Retinal pigment epithelial cell (primary cell): ENCODE data around the gene ATP13A2.

Experiments used
- DNase-seq: peaks from one replicate; pipeline ENCODE4 v3.0.0-alpha.2; 2010; ENCODE audit warnings: low read depth
- H3K4me3 ChIP-seq: 2 replicates; pipeline ENCODE4 v1.5.1; 2011; ENCODE audit warnings: mild to moderate bottlenecking, low read length, control low read depth, moderate library complexity
- CTCF ChIP-seq: conservative IDR thresholded peaks from 2 replicates; pipeline ENCODE4 v1.5.1; 2011; ENCODE audit warnings: low read depth, low read length, control low read depth, inconsistent platforms

The ATP13A2 gene

GRCh38 chr1:16961297-16962133, 50.2 kb downstream of the ATP13A2 start:
- no peak overlapping the region for H3K4me3 ChIP-seq
- no peak for TF ChIP-seq CTCF
- DNase-seq = no peak

GRCh38 chr1:16960560-16961296, 51.0 kb downstream of the ATP13A2 start:
- peak overlapping the region; percentile 12 for H3K4me3 ChIP-seq
- TF ChIP-seq CTCF = peak; percentile 67
- no peak for DNase-seq

GRCh38 chr1:16958475-16958874, 53.3 kb downstream of the ATP13A2 start:
- no peak for DNase-seq
- no peak overlapping the region for H3K4me3 ChIP-seq
- no peak for TF ChIP-seq CTCF

GRCh38 chr1:16957731-16958130, 54.0 kb downstream of the ATP13A2 start:
- no peak for TF ChIP-seq CTCF

GRCh38 chr1:16956775-16957174, 55.0 kb downstream of the ATP13A2 start:
- DNase-seq = no peak
- no peak for TF ChIP-seq CTCF

More at GRCh38 chr1:16957731-16958130, 54.0 kb downstream of the ATP13A2 start:
- DNase-seq = no peak
- H3K4me3 ChIP-seq = no peak overlapping the region

GRCh38 chr1:16955186-16955585, 56.5 kb downstream of the ATP13A2 start:
- no peak overlapping the region for H3K4me3 ChIP-seq
- TF ChIP-seq CTCF = no peak
- no peak for DNase-seq

More at GRCh38 chr1:16956775-16957174, 55.0 kb downstream of the ATP13A2 start:
- no peak overlapping the region for H3K4me3 ChIP-seq
